IPS-15b (cell line): ENCODE data around the gene SNAI3.

Experiments
- H3K27me3 ChIP-seq: one replicate; pipeline ENCODE4 v1.6.1; 2013; ENCODE audit warnings: low read length; ENCODE audit not compliant: control insufficient read depth, insufficient read depth
- H3K36me3 ChIP-seq: one replicate; pipeline ENCODE4 v1.6.1; 2013; ENCODE audit warnings: low read length; ENCODE audit not compliant: control insufficient read depth, insufficient read depth
- H3K4me1 ChIP-seq: one replicate; pipeline ENCODE4 v1.6.1; 2013; ENCODE audit warnings: mild to moderate bottlenecking, low read length; ENCODE audit not compliant: control insufficient read depth, insufficient read depth
- H3K4me3 ChIP-seq: one replicate; pipeline ENCODE4 v1.5.1; 2013; ENCODE audit warnings: low read depth, low read length
- H3K9ac ChIP-seq: one replicate; pipeline ENCODE4 v1.6.1; 2013; ENCODE audit warnings: low read depth, mild to moderate bottlenecking, low read length
- H3K9me3 ChIP-seq: one replicate; pipeline ENCODE4 v1.6.1; 2013; ENCODE audit warnings: mild to moderate bottlenecking, low read length; ENCODE audit not compliant: control insufficient read depth, insufficient read depth

Gene SNAI3

DNA sequence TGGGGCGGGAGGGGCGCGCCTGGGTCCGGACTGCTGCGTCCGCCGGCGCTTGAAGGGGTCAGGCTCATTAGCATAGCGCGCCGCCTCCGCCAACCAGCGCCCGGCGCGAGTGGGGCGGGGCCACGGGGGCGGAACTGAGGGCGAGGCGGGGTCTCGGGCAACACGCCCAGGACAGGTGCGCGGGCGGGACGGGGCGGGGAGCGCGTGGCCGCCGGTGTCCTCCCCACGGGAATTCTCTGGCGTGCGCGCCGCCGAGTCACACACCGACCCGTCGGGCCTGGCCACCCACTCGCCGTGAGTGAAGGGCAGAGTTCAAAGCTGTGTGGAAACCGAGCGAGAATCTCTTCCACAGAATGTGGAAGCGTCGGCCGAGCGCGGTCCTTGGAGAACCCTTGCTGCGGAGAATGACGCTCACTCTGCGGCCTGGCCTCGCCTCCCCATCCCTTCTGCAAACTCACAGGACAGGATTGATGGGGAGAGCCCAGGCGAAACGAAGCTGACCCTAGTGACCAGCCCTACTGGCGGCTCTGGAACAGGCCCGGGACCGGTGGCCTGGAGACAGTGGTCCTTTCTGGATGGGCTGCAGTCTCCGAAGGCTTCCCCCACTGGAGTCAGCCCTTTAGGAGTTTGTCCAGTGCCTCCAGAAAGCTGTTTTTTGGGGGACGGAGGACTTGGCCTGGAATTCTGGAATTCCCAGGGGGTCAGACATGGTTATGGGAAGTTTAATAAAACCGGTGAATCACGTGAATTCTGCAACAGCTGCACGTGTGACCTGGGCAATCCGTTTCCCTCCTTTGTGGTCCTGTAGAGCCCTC, at the start of gene SNAI3:
Gene SNAI3, minus strand, starts transcription at position 69 of the 815 bp plus-strand sequence. CDS start 101 bp downstream, outside the sequence.
- H3K36me3 ChIP-seq = no peaks in the 10 kb centered on the region

DNA sequence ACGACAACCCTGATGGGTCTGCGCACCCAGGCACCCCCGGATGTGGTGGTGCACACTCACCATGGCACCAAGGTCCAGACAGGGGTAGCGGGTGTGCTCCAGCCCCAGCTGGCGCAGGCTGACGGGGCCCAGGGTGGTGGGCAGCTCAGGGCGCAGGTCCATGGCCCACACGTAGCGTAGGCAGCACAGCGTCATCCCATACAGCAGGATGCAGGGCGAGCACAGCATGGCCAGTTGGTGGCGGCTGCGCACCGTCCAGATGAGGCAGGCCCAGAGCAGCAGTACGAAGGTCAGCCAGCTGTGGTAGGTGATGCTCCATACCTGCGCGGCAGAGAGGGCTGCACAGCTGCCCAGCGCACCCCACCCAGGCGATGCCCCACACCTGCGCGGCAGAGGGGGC, 49.8 kb upstream of the SNAI3 start:
- peaks cover 18% of the 10 kb centered on the region for H3K36me3 ChIP-seq
- no peak overlapping the region for H3K9ac ChIP-seq
- H3K9me3 ChIP-seq = no peaks in the 10 kb centered on the region
- H3K27me3 ChIP-seq = no peaks in the 10 kb centered on the region
- H3K4me1 ChIP-seq = no peaks in the 10 kb centered on the region
- no peak overlapping the region for H3K4me3 ChIP-seq

More for the DNA sequence above, at the start of gene SNAI3:
- peaks cover 5% of the 10 kb centered on the region for H3K4me1 ChIP-seq
- peaks cover 12% of the 10 kb centered on the region for H3K27me3 ChIP-seq
- peak within 1 kb of the TSS; percentile 65 for H3K9ac ChIP-seq
- peak within 1 kb of the TSS; percentile 67 for H3K4me3 ChIP-seq
- H3K9me3 ChIP-seq = no peaks in the 10 kb centered on the region

DNA sequence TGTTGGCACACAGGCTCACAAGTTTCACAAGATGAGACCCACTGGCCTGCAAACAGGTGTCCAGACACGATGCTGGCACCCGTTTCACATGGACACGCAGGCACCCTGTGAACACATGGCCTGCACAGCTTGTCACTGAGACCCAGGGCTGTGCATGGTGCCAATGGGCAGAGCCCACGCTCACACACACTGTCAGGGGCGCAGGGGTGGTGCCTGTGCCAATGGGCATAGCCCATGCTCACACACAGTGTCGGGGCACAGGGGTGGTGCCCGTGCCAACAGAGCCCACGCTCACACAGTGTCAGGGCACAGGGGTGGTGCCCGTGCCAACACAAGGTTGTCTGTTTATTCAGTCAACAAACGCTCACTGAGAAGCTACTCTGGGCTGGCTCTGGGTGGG, 49.3 kb upstream of the SNAI3 start:
- no peak overlapping the region for H3K4me3 ChIP-seq
- no peaks in the 10 kb centered on the region for H3K4me1 ChIP-seq
- no peaks in the 10 kb centered on the region for H3K9me3 ChIP-seq
- H3K36me3 ChIP-seq = peaks cover 17% of the 10 kb centered on the region
- no peak overlapping the region for H3K9ac ChIP-seq
- H3K27me3 ChIP-seq = no peaks in the 10 kb centered on the region

DNA sequence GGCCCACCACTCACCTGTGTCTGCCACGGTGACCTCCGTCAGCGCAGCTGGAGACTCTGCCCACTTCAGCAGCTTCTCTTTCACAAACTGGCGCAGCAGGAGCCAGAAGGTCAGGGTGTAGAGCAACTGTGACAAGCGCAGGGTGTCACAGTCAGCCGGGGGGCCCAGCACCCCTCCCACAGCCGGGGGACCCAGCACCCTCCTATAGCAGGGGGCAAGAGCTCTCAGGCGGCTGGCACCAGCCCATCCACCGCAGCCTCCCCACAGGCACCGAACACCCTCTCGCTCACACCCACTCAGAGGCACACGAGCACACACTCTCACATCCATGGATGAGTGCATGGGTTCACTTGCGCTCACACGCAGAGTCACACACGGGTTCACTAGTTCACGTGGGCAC, 48.8 kb upstream of the SNAI3 start:
- no peaks in the 10 kb centered on the region for H3K9me3 ChIP-seq
- H3K27me3 ChIP-seq = no peaks in the 10 kb centered on the region
- H3K36me3 ChIP-seq = peaks cover 16% of the 10 kb centered on the region
- no peaks in the 10 kb centered on the region for H3K4me1 ChIP-seq
- no peak overlapping the region for H3K9ac ChIP-seq
- no peak overlapping the region for H3K4me3 ChIP-seq

DNA sequence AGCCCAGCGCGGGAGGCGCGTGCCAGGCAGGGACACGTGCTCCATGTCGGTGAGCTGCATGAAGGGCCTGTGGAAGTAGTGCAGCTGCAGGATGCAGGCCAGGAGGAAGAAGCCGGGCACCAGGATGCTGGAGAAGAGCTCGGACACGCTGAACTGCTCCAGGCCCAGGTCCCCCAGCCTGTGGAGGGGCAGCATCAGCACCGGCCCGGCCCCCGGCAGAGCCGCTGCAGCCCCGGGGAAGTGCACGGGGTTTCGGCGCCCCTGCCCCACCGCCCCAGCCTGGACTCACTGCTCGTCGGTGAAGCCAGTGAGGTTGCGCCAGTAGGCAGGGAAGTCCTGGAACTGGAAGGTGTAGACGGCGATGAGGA, 48.0 kb upstream of the SNAI3 start:
- Histone ChIP-seq H3K36me3 (peaks cover 16% of the 10 kb centered on the region), H3K4me1 (no peaks in the 10 kb centered on the region), H3K9ac (no peak overlapping the region), H3K9me3 (no peaks in the 10 kb centered on the region), H3K4me3 (no peak overlapping the region), H3K27me3 (no peaks in the 10 kb centered on the region)

DNA sequence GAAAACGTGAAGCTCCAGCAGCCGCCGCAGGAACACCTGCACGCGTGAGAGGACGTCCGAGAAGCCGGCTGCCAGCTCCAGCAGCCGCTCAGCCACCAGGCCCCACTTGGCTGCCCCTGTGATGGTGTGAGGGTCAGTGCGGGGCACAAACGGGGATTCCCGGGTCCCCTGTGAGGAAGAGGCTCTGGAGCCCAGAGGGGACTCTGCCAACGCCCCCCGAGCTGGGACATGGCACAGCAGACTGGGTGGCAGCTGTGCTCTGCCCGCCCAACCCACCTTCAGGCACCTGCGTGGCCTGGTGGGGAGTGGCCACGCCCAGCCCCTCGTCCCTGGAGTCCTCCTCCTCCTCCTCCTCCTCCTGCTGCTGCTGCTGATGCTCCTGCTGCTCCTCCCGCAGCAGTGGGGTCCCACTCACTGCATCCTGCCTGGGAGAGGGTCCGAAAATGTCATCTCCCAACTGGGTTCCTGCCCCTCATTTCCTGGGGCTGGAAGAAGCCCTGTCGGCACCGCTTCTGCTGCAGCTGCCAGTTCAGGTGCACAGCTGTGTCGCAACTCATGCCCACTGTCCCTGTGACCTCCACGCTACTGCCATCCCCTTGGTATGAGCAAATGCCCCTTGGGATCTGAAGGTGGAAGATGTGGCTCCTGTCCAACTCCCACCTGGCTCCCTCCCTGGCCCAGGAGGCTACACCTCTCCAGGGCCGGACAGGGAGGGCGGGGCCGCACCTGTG, 47.5 kb upstream of the SNAI3 start:
- Histone ChIP-seq H3K4me1 (no peaks in the 10 kb centered on the region), H3K27me3 (no peaks in the 10 kb centered on the region), H3K36me3 (peaks cover 16% of the 10 kb centered on the region), H3K9ac (no peak overlapping the region), H3K4me3 (no peak overlapping the region), H3K9me3 (no peaks in the 10 kb centered on the region)

DNA sequence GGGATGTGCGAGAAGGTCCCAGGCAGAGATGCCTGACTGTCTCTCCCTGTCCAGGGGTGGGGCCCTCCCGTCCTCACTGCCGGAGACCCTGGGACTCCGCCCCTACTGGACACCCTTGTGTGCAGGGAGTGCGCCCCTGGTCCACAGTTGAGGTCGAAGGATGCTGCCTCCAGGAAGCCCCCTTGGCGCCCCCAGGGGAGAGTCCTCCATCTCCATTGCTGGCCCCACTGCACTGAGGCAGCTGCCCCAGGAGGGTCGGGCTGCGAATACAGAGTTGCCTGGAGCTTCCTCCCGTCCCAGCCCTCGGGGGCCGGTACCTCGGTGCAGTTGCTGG, 46.6 kb upstream of the SNAI3 start:
- no peak overlapping the region for H3K9ac ChIP-seq
- H3K27me3 ChIP-seq = no peaks in the 10 kb centered on the region
- peaks cover 16% of the 10 kb centered on the region for H3K36me3 ChIP-seq
- H3K4me1 ChIP-seq = no peaks in the 10 kb centered on the region
- H3K9me3 ChIP-seq = no peaks in the 10 kb centered on the region
- no peak overlapping the region for H3K4me3 ChIP-seq

DNA sequence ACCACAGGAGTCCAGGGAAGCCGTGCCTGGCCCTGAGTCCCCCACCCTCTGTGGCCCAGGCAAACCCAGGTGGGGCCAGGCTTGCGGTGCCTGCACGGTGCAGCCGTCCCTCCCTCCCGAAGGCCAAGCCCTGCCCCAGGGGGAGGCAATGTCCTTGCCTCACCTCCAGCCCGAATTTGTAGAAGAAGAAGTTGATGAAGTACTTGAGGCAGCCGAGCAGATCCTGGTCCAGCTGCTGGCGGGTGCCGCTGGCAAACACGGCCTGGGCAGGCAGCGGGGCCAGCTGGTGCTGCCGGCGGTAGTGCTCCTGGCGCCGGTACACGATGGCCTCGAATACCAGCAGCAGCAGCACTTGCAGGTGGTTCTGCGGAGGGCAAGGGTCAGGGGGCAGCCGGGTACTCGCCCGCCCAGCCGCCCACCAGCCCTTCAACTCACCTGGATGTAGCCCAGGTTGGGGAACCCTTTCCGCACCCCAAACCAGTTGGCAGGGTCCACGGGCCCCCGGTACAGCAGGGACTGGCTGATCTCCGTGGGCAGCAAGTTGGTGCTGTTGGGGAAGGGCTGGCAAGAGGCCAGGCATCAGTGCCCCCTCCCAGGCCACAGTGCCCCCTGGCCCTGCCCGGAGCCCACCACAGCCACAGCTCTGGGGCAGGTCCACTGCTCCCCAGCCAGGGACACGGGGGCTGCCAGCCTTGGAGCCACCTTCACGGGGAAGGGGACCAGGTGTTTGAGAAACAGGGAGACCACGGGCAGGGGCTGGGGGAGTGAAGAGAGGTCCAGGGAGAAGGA, 46.1 kb upstream of the SNAI3 start:
- Histone ChIP-seq H3K4me1 (no peaks in the 10 kb centered on the region), H3K9ac (no peak overlapping the region), H3K27me3 (no peaks in the 10 kb centered on the region), H3K9me3 (no peaks in the 10 kb centered on the region), H3K4me3 (no peak overlapping the region), H3K36me3 (peaks cover 13% of the 10 kb centered on the region)

DNA sequence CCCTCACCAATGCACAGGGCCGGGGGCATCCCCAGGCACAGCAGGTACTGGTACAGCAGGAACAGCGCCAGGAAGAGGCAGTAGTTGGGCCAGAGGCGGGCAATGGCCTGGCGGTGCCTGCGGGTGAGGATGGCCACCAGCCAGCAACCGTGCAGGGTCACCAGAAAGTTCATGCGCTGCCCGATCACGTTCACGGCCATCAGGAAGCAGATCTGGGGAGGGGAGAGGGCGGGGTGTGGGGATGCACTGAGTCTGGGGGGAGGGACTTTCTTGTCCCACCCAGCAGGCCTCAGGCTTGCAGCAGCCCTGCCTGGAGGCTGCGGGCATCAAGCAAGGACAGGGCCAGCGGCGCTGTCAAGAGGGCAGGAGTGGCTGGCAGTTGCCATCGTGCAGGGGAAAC, 45.4 kb upstream of the SNAI3 start:
- Histone ChIP-seq H3K9ac (no peak overlapping the region), H3K36me3 (peaks cover 16% of the 10 kb centered on the region), H3K9me3 (no peaks in the 10 kb centered on the region), H3K4me3 (no peak overlapping the region), H3K4me1 (no peaks in the 10 kb centered on the region), H3K27me3 (no peaks in the 10 kb centered on the region)

DNA sequence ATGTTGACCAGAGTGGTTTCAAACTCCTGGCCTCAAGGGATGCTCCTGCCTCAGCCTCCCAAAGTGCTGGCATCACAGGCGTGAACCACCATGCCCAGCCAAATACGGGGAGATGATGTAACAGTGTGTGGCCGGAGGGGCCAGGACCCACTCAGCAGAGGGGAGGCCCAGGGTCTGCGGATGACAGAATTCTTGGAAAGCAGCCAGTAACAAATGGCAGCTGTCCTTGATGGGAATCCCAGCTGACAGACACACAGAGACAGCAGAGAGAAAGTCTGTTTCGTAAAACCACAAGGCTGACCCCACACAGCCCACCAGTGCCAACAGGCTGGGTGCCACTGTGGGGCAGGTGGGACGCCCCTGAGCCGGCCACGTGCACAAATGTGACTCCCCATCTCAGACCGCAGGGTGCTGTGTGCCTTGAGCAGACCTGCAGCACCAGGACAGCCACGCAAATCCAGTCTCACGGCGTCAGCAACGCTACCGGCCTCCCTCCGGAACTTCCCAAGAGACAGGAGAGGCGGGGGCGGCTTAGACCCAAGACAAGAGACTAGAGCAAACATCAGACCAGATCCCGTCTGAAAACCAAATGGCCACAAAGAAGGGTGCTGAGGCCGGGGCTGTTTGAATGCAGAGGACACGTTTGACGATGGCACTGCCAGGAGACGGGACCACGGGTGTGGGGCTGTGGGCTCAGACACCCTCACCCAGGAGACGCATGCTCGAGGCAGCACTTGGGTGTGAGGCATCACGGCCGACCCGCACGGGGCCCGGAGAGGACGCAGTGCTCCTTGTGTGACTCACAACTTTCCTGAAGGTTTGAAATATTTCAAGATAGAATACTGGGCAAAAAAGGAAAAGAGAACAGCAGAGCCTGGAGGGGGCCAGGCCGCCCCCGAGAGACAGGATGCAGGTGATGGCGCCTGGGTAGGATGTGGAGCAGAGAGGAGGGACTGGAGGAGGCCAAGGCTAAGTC, 44.6 kb upstream of the SNAI3 start:
- H3K9me3 ChIP-seq = no peaks in the 10 kb centered on the region
- H3K4me3 ChIP-seq = no peak overlapping the region
- H3K9ac ChIP-seq = no peak overlapping the region
- H3K27me3 ChIP-seq = no peaks in the 10 kb centered on the region
- no peaks in the 10 kb centered on the region for H3K4me1 ChIP-seq
- H3K36me3 ChIP-seq = peaks cover 16% of the 10 kb centered on the region

DNA sequence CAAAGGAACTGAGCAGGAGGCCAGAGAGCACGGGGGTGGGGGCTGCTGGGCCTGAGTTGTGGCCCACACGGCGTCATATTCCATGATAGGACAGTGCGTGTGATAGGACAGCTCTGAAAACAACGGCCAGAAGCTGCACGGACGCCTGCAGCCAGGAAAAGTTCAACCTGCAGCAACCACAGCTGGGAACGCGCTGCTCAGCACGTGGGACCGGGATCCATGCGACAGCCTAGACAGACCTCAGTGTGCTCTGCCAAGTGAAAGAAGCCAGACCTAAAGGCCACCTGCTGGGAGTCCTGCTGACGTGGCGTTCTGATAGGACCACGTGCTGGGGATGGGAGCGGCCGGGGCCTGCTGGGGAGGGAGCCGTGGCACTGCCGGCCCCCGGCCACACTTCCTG, 41.6 kb upstream of the SNAI3 start:
- H3K9ac ChIP-seq = no peak overlapping the region
- no peaks in the 10 kb centered on the region for H3K27me3 ChIP-seq
- peaks cover 25% of the 10 kb centered on the region for H3K36me3 ChIP-seq
- no peaks in the 10 kb centered on the region for H3K9me3 ChIP-seq
- no peaks in the 10 kb centered on the region for H3K4me1 ChIP-seq
- H3K4me3 ChIP-seq = no peak overlapping the region
